ENCODE measurements around the gene GRK6.

Gene GRK6

DNA sequence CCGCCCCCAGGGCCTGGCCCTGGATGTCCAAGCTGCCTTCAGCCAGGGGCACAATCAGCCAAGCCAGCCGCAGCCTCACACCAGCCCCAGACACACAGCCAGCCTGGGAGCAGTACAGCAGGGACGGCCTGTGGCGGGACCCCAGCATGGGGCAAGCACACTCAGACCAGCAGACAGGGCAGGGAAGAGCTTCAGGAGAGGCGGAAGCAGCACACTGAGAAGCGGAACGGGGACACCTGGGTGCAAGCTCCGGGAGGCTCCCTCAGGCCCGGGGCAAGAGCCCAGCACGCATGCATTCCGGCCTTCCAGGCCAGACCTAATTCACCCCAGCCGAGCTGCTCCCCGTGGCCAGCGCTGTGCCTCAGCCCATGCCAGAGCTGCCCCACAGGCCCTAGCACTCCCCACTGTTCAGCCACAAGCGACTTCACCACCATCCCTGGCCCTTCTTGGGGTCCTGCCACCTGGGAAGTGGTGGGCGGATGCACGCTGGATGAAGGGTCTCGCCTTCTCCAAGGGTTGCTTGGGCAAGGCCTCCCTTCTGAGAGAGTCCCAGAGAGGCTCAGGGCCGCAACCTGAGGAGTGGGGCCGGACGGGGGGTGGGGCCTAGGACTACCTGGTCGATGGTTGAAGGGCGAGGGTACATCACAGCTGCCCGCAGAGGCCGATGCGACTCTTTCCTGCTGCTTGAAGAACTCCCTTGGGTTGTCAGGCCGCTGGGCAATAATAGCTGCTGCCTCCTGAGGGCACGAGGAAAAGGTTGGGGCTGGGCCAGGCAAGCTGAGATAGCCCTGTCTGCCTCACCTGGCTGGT lies 33.5 kb downstream of the GRK6 start:
- Histone ChIP-seq H2BK5ac (ENCODE audit: low read length) (no peak overlapping the region), H2BK15ac (replicated peaks; ENCODE audit: low read depth) (no peak overlapping the region), H3K4me1 (ENCODE audit: control insufficient read depth, low read depth, low read length) (no peaks in the 10 kb centered on the region), H3K23ac (ENCODE audit: low read length) (no peak overlapping the region), H3K4me3 (ENCODE audit: low read length) (no peak overlapping the region), H3K9ac (ENCODE audit: low read length) (no peak overlapping the region), H2AK5ac (ENCODE audit: low read length) (no peak overlapping the region), H3K27me3 (ENCODE audit: insufficient read depth, low read length, poor library complexity) (no peaks in the 10 kb centered on the region), H3K4ac (ENCODE audit: low read depth, low read length) (no peak overlapping the region), H3K27ac (ENCODE audit: low read depth, low read length) (no peak overlapping the region), H4K5ac (ENCODE audit: low read length) (no peak overlapping the region), H3K36me3 (ENCODE audit: control insufficient read depth, insufficient read depth, low read length) (peaks cover 19% of the 10 kb centered on the region), H2BK120ac (ENCODE audit: low read depth, low read length) (no peak overlapping the region), H3K56ac (ENCODE audit: low read length) (no peak overlapping the region), H3K79me2 (ENCODE audit: control insufficient read depth, insufficient read depth, low read length) (no peaks in the 10 kb centered on the region), H4K8ac (ENCODE audit: low read depth, low read length) (no peak overlapping the region), H3K4me2 (ENCODE audit: low read length) (no peak overlapping the region), H3K79me1 (ENCODE audit: low read length) (peaks cover 2% of the 10 kb centered on the region), H3K18ac (ENCODE audit: low read length) (no peak overlapping the region)
- no peak for DNase-seq
- whole genome bisulfite sequencing (ENCODE audit: extremely low coverage, insufficient coverage, low lambda C conversion rate): no CpG with 5 or more reads among the region's 28 CpGs

DNA sequence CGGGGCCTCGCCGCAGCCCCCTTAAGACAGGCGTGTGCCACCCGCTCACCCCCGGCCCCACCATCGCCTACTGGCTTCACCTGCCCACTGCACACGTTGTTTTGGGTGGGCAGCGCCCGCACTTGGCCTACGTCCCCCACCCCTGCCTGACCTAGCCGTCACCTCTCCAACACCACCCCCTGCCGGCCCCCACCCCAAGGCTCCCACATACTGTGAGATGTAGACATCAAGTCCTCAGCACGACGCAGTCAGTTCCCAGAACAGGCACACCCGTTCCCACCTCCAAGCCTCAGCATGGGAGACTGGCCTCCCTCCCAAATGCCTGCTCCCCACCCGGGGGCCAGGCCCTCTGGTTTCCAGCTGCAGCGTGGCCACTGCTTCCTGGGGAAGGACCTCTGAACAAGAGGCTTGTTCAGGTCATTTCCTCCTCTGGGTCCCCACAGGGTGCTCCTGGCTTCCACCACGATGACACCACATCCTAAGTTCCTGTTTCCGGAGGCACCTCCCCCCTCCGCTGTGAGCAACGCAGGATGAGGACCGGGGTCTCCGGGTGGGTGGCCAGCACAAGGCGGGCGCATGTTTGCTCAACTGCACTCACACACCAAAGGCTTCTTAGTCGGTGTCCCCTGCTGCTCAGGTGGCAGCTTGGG lies 35.7 kb downstream of the GRK6 start:
- H3K27ac ChIP-seq (ENCODE audit: low read depth, low read length): no peak overlapping the region
- no peak overlapping the region for H3K9ac ChIP-seq (ENCODE audit: low read length)
- no peaks in the 10 kb centered on the region for H3K4me1 ChIP-seq (ENCODE audit: control insufficient read depth, low read depth, low read length)
- H3K27me3 ChIP-seq (ENCODE audit: insufficient read depth, low read length, poor library complexity): no peaks in the 10 kb centered on the region
- H3K23ac ChIP-seq (ENCODE audit: low read length): no peak overlapping the region
- no peak overlapping the region for H4K8ac ChIP-seq (ENCODE audit: low read depth, low read length)
- peaks cover 9% of the 10 kb centered on the region for H3K79me1 ChIP-seq (ENCODE audit: low read length)
- H3K4me2 ChIP-seq (ENCODE audit: low read length): no peak overlapping the region
- H3K4me3 ChIP-seq (ENCODE audit: low read length): no peak overlapping the region
- WGBS (ENCODE audit: extremely low coverage, insufficient coverage, low lambda C conversion rate): no CpG with 5 or more reads among the region's 27 CpGs
- no peak overlapping the region for H2BK120ac ChIP-seq (ENCODE audit: low read depth, low read length)
- DNase-seq: no peak
- no peak overlapping the region for H2AK5ac ChIP-seq (ENCODE audit: low read length)
- no peak overlapping the region for H3K18ac ChIP-seq (ENCODE audit: low read length)
- H3K36me3 ChIP-seq (ENCODE audit: control insufficient read depth, insufficient read depth, low read length): peaks cover 34% of the 10 kb centered on the region
- H2BK15ac ChIP-seq (replicated peaks; ENCODE audit: low read depth): no peak overlapping the region
- H3K4ac ChIP-seq (ENCODE audit: low read depth, low read length): no peak overlapping the region
- H2BK5ac ChIP-seq (ENCODE audit: low read length): no peak overlapping the region
- no peak overlapping the region for H4K5ac ChIP-seq (ENCODE audit: low read length)
- no peaks in the 10 kb centered on the region for H3K79me2 ChIP-seq (ENCODE audit: control insufficient read depth, insufficient read depth, low read length)
- H3K56ac ChIP-seq (ENCODE audit: low read length): no peak overlapping the region

DNA sequence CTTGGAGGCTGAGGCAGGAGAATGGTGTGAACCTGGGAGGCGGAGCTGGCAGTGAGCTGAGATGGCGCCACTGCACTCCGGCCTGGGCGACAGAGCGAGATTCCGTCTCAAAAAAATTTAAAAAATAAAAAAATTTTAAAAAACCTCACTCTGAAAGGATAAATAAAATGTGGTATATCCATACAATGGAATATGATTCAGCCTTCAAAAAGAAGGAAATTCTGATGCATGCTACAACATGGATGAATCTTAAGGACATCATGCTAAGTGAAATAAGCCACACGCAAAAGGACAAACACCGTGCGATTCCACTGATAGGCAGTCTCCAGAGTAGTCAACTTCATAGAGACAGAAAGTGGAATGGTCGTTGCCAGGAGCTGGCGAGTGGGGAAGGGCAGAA lies 38.6 kb downstream of the GRK6 start:
- H2AK5ac ChIP-seq (ENCODE audit: low read length): no peak overlapping the region
- H3K56ac ChIP-seq (ENCODE audit: low read length): no peak overlapping the region
- no peaks in the 10 kb centered on the region for H3K27me3 ChIP-seq (ENCODE audit: insufficient read depth, low read length, poor library complexity)
- H2BK120ac ChIP-seq (ENCODE audit: low read depth, low read length): no peak overlapping the region
- DNase-seq: no peak
- WGBS (ENCODE audit: extremely low coverage, insufficient coverage, low lambda C conversion rate): no CpG with 5 or more reads among the region's 11 CpGs
- H3K23ac ChIP-seq (ENCODE audit: low read length): no peak overlapping the region
- no peak overlapping the region for H3K4me2 ChIP-seq (ENCODE audit: low read length)
- H4K8ac ChIP-seq (ENCODE audit: low read depth, low read length): no peak overlapping the region
- peaks cover 30% of the 10 kb centered on the region for H3K36me3 ChIP-seq (ENCODE audit: control insufficient read depth, insufficient read depth, low read length)
- H2BK15ac ChIP-seq (replicated peaks; ENCODE audit: low read depth): no peak overlapping the region
- H3K4ac ChIP-seq (ENCODE audit: low read depth, low read length): no peak overlapping the region
- H3K4me1 ChIP-seq (ENCODE audit: control insufficient read depth, low read depth, low read length): peaks cover 6% of the 10 kb centered on the region
- H3K18ac ChIP-seq (ENCODE audit: low read length): no peak overlapping the region
- H3K27ac ChIP-seq (ENCODE audit: low read depth, low read length): no peak overlapping the region
- no peak overlapping the region for H3K9ac ChIP-seq (ENCODE audit: low read length)
- H3K4me3 ChIP-seq (ENCODE audit: low read length): no peak overlapping the region
- H2BK5ac ChIP-seq (ENCODE audit: low read length): no peak overlapping the region
- no peak overlapping the region for H4K5ac ChIP-seq (ENCODE audit: low read length)
- peaks cover 23% of the 10 kb centered on the region for H3K79me1 ChIP-seq (ENCODE audit: low read length)
- peaks cover 16% of the 10 kb centered on the region for H3K79me2 ChIP-seq (ENCODE audit: control insufficient read depth, insufficient read depth, low read length)

DNA sequence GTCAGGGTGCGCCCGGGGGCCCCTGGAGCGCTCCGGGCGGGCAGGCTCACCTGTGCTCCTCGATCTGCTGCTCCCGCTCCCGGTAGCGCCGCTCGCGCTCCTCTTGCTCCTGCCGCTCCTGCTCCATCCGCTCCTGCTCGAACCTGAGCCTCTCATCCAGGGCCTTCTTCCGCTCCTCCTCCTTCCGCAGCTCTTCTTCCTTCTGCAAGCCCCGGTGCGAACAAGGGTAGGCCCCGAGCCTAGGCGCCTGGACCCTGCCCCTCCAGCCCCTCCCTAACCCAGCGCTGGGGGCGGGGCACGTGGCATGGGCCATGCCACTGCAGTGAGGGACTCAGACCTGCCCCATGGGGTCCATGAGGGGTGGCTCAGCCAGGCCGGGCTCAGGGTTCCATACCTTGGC lies 40.4 kb downstream of the GRK6 start:
- Histone ChIP-seq H2BK120ac (ENCODE audit: low read depth, low read length) (no peak overlapping the region), H2BK5ac (ENCODE audit: low read length) (no peak overlapping the region), H3K27me3 (ENCODE audit: insufficient read depth, low read length, poor library complexity) (no peaks in the 10 kb centered on the region), H3K56ac (ENCODE audit: low read length) (no peak overlapping the region), H3K36me3 (ENCODE audit: control insufficient read depth, insufficient read depth, low read length) (peaks cover 23% of the 10 kb centered on the region), H3K9ac (ENCODE audit: low read length) (no peak overlapping the region), H3K4me2 (ENCODE audit: low read length) (no peak overlapping the region), H3K4me1 (ENCODE audit: control insufficient read depth, low read depth, low read length) (peaks cover 16% of the 10 kb centered on the region), H3K23ac (ENCODE audit: low read length) (no peak overlapping the region), H3K18ac (ENCODE audit: low read length) (no peak overlapping the region), H2BK15ac (replicated peaks; ENCODE audit: low read depth) (no peak overlapping the region), H3K4me3 (ENCODE audit: low read length) (no peak overlapping the region), H4K8ac (ENCODE audit: low read depth, low read length) (no peak overlapping the region), H3K79me2 (ENCODE audit: control insufficient read depth, insufficient read depth, low read length) (peaks cover 34% of the 10 kb centered on the region), H3K27ac (ENCODE audit: low read depth, low read length) (no peak overlapping the region), H2AK5ac (ENCODE audit: low read length) (no peak overlapping the region), H4K5ac (ENCODE audit: low read length) (no peak overlapping the region), H3K79me1 (ENCODE audit: low read length) (peaks cover 33% of the 10 kb centered on the region), H3K4ac (ENCODE audit: low read depth, low read length) (no peak overlapping the region)
- WGBS (ENCODE audit: extremely low coverage, insufficient coverage, low lambda C conversion rate): no CpG with 5 or more reads among the region's 25 CpGs
- no peak for DNase-seq

DNA sequence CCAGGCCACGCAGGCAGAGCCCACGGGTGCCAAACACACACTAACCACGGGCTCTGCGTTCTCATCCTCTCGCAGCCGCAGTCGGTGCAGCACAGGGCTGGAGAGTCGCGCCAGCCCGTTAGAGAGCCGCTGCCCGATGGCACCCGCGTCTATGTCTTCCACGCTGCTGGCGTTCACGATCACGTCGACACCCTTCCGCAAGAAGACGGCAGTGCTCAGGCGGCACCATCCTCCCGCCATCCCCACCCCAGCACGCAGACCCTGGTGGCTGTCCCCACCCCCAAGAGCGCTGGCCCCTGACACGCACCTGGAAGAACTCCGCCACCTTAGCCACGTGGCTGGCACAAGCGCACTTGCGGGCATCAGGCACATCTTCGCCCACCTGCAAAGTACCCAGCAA lies 41.0 kb downstream of the GRK6 start:
- no peak overlapping the region for H3K4me2 ChIP-seq (ENCODE audit: low read length)
- no peak overlapping the region for H3K27ac ChIP-seq (ENCODE audit: low read depth, low read length)
- no peak overlapping the region for H4K5ac ChIP-seq (ENCODE audit: low read length)
- H3K4me3 ChIP-seq (ENCODE audit: low read length): no peak overlapping the region
- H2AK5ac ChIP-seq (ENCODE audit: low read length): no peak overlapping the region
- H4K8ac ChIP-seq (ENCODE audit: low read depth, low read length): no peak overlapping the region
- peaks cover 19% of the 10 kb centered on the region for H3K4me1 ChIP-seq (ENCODE audit: control insufficient read depth, low read depth, low read length)
- peaks cover 35% of the 10 kb centered on the region for H3K79me1 ChIP-seq (ENCODE audit: low read length)
- no CpG with 5 or more reads among the region's 31 CpGs for WGBS (ENCODE audit: extremely low coverage, insufficient coverage, low lambda C conversion rate)
- no peak overlapping the region for H3K18ac ChIP-seq (ENCODE audit: low read length)
- no peaks in the 10 kb centered on the region for H3K27me3 ChIP-seq (ENCODE audit: insufficient read depth, low read length, poor library complexity)
- no peak overlapping the region for H3K4ac ChIP-seq (ENCODE audit: low read depth, low read length)
- H2BK5ac ChIP-seq (ENCODE audit: low read length): no peak overlapping the region
- peaks cover 40% of the 10 kb centered on the region for H3K79me2 ChIP-seq (ENCODE audit: control insufficient read depth, insufficient read depth, low read length)
- H3K56ac ChIP-seq (ENCODE audit: low read length): no peak overlapping the region
- no peak overlapping the region for H2BK120ac ChIP-seq (ENCODE audit: low read depth, low read length)
- no peak overlapping the region for H2BK15ac ChIP-seq (replicated peaks; ENCODE audit: low read depth)
- DNase-seq: no peak
- peaks cover 22% of the 10 kb centered on the region for H3K36me3 ChIP-seq (ENCODE audit: control insufficient read depth, insufficient read depth, low read length)
- H3K23ac ChIP-seq (ENCODE audit: low read length): no peak overlapping the region
- H3K9ac ChIP-seq (ENCODE audit: low read length): no peak overlapping the region
